SIG-M5 treated with dmso at 0.1 percent for 504 hours (cell line): ENCODE results near the gene ZBTB8A.

Experiments
- DNase-seq: peaks from one replicate; lab custom pipeline; 2025; ENCODE audit not compliant: unreplicated experiment; lab: John Stamatoyannopoulos, UW

The ZBTB8A gene

DNA sequence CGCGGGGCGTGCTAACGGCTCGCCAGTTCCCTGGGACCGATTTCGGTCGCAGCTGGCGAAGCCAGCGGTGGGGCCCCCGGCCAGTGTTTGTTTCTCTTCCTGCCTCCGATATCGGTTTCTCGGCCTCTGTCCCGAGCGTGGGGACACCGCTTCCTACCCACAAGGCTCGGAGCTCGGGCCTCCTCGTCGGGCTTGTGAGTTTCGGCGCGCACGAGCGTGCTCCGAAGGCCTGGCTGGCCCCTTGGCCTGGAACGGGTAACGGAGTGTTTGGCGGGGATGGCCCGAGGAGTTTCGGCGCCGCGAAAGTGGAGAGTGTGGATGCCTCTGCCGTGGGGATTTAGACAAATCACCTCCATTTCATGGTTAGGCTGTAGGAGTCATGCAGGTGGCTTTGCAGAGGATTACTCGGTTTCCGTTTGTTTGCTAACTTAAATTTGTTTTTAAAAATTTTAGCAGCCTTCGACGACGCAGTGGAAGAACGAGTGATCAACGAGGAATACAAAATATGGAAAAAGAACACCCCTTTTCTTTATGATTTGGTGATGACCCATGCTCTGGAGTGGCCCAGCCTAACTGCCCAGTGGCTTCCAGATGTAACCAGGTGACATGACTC lies 112.3 kb downstream of the ZBTB8A start:
- DNase-seq: no peak

DNA sequence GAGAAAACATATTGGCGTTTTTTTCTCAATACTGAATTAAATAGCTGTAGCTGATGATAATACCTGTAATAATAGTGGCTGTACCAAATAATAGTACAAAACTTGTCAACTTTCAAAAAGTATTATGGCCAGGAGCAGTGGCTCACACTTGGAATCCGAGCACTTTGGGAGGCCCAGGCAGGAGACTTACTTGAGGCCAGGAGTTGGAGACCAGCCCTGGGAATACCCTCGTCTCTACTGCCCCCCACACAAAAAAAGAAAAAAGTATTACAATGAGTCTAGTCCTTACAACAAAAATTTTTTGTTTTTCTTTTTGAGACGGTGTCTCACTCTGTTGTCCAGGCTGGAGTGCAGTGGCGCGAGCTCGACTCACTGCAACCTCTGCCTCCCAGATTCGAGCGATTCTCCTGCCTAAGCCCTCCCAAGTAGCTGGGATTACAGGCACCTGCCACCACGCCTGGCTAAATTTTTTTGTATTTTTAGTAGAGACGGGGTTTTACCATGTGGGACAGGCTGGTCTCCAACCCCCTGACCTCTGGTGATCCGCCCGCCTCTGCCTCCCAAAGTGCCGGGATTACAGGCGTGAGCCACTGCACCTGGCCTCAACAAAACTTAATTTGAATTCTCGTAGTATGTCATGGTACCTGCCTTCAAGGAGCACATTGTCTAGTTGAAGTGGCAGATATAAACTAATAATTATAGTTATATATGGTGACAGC lies 113.2 kb downstream of the ZBTB8A start:
- DNase-seq: no peak
